HG03095 (cell line): ENCODE data around the gene FANCE.
A peak's percentile ranks its signal among the peaks of the same experiment; 100 is the strongest.

Source experiments
- ATAC-seq: cut with Tn5 transposase; IDR thresholded peaks from one replicate; pipeline ENCODE4 v1.9.1; 2021; ENCODE audit warnings: moderate library complexity; ENCODE audit not compliant: unreplicated experiment

Gene FANCE, protein sequence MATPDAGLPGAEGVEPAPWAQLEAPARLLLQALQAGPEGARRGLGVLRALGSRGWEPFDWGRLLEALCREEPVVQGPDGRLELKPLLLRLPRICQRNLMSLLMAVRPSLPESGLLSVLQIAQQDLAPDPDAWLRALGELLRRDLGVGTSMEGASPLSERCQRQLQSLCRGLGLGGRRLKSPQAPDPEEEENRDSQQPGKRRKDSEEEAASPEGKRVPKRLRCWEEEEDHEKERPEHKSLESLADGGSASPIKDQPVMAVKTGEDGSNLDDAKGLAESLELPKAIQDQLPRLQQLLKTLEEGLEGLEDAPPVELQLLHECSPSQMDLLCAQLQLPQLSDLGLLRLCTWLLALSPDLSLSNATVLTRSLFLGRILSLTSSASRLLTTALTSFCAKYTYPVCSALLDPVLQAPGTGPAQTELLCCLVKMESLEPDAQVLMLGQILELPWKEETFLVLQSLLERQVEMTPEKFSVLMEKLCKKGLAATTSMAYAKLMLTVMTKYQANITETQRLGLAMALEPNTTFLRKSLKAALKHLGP

DNA sequence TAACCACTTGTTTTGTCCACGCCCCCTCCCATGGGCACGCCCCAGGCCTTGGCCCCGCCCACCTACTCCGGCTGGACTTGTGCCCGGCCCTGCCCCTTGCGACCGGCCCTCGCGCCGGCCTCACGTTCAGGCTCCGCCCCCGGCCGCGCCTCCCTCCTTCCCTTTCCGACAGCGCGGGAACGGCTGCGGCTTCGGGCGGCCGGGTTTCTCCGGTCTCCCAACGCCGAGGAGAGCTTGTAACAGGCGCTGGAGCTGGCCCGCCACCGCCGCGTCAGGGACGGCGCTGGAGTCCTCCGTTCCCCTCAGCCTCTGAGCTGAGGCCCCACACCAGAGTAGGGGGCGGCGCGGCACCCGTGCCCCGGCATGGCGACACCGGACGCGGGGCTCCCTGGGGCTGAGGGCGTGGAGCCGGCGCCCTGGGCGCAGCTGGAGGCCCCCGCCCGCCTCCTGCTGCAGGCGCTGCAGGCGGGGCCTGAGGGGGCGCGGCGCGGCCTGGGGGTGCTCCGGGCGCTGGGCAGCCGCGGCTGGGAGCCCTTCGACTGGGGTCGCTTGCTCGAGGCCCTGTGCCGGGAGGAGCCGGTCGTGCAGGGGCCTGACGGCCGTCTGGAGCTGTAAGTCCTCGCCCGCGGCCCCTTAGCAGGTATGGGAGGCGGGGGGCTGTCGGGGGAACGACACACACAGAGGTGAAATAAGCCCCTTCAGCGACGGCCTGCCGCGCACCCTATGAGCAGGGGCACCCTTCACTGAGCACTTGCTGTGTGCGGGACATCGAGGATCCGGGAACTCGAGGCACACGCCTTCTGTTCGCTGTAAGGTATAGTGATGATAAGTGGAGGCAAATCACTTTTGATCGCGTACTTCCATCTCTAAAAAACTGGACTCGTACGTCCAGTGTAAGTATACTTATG is at the start of gene FANCE:
Gene FANCE (plus strand): TSS at position 156 of the 908 bp plus-strand sequence. CDS start 208 bp downstream, at position 364.
- peak; percentile 90 for ATAC-seq

DNA sequence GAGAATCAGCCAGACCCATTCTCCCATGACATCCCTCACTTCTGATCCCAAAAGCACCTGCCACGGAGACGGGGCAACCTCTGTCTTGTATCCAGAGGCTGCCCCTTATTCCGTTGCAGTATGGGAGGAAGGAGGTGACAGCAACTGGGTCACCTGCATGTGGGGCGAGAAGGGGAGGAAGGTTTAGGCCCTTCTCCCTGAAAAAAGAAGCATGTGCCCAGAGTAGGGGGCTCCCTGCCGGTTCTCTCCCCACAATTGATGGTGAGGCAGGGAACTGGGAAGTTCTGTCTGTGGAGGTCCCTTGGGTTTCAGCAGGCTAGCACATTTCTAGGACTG is 49.3 kb upstream of the FANCE start:
- ATAC-seq: no peak

DNA sequence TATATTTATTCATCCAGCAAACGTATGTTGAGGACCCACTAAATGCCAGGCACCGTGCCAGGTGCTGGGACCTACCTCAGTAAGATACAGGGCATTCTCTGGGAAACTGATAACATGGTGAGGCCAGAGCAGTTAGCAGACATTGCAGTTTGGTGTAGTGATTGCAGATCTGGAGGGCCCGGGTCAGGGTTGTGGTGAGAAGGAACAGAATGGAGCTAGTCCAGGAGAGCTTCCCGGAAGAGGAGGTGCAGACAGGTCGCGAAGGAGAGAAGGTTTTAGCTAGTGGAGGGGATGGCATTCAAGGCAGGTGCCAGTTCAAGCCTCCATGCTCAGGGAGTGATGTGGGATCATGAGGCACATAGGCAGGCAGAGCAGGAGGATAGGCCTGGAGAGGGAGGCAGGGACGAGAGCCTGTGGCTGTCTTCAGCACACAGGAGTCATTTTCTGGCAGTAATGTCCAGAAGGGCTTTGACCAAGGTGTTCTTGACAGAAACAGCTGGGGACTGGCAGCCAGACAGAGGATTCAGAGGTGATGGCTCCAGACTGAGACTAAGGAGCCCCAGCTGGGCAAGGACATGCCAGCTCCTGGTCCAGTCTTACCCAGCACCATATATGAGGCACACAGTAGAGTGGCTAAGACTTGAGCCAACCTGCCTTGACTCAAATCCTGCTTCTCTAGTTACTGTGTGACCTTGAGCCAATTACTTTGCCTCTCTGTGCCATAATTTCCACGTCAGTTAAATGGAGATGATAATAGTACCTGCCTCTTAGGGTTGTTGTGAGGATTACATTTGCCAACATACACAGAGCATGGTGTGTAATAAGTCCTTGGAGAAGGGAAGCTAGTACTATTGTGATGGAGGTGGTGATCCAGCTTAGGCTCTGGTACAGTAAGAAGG is 48.3 kb upstream of the FANCE start:
- no peak for ATAC-seq

DNA sequence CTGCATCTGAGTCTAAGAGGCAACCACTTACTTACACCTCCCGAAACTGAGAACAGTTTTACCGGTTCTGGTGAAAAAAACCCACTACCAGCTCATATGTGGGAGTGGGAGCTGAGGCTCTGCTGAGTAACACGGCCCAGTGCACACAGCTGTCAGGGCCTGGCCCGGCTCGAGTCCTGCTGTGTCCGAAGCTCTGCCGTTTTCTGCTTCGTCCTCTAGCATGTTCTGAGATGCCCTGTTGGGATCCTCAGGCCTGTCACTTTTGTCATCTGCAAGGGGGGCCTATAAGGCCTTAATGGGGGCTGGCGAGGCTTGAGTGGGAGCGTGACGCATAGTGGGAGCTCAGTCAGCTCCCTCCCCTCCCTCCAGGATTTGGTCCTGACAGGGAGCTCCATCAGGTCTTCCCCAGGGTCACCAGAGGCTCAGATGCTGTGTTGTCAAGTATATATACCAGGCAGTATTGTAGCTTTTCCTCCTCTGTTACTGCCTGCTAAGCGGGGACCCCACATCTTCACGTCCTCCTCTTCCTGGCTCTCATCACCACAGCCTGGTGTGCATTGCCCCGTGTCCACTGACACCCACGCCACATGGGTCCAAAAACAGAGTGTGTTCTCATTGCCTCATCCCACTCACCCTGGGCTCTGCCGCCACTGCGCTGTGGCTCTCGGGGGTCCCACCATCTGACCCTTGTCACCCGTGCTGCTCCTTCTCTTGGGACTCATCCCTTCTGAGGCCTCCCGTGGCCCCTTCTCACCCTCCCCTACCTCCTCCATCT is 45.2 kb upstream of the FANCE start:
- no peak for ATAC-seq

DNA sequence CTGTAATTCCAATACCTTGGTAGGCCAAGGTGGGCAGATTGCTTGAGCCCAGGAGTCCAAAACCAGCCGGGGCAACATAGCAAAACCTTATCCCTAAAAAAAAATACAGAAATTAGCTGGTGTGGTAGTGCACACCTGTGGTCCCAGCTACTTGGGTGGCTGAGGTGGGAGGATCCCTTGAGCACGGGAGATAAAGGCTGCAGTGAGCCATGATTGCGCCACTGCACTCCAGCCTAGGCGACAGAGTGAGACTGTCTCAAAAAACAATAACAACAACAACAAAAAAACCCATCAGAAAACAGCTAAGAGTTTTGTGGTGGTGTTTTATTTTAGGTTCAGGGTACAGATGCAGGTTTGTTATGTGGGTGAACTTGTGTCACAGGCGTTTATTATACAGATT is 42.9 kb upstream of the FANCE start:
- no peak for ATAC-seq

DNA sequence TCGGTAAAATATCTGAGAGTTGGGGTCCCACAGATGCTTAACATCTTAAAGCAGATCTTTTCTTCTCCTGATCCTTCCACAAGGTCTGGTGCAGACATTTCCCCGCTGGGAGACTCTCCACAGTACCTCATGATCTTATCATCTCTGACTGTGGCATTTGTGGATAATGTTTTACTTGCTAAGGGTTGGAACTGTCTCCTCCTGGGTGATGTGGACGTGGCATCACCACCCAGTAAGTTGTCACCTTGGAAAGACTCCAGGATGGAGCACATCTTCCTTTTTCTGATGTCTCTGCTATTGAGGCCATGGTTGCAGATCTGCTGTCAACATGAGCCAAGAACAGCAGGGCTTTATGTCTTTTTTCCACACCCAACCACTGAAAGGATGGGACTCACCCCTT is 42.0 kb upstream of the FANCE start:
- no peak for ATAC-seq

DNA sequence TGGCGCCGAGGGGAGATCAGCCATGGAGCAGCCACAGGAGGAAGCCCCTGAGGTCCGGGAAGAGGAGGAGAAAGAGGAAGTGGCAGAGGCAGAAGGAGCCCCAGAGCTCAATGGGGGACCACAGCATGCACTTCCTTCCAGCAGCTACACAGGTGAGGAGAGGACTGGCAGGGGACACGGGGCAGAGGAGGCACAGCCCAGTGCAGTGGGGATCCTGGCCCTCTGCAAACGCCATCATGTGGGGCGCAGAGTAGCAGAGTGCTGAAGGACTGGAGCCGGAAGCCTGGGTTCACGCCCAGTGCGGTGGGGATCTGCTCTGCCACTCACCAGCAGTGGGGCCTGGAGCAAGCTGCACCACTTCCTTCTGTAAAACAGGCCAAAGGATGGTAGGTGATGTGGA is 41.1 kb upstream of the FANCE start:
- no peak for ATAC-seq

DNA sequence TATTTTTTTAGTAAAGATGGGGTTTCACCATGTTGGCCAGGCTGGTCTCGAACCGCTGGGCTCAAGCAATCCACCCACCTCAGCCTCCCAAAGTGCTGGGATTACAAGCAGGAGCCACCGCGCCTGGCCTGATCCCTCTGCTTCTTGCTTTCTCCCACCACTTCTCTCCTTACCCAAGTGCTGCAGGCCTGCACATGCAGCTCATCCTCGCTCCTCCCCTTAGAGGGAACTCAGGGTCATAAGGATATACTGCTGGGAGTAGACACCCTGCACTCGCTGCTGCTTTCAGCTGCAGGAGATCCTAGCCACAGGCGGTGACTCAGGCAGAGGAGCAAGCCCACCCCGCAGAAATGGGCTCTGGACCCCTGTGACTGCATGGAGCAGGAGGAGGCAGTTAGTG is 40.0 kb upstream of the FANCE start:
- no peak for ATAC-seq

DNA sequence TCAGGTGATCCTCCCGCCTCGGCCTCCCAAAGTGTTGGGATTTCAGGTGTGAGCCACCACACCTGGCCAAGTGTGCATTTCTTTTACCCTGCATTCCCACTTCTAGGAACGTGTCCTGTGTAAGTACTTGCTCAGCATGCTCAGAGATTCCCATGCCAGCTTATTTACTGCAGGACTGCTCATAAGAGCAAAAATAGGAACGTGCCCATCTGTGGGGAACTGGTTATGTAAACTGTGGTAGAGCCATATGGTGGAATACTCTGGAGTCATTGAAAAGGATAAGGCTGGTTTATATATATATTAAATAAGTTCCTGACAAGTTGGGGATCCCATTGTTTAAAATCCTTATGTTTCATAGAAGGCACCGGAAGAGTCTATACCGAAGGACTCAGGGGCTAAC is 38.2 kb upstream of the FANCE start:
- ATAC-seq: no peak

DNA sequence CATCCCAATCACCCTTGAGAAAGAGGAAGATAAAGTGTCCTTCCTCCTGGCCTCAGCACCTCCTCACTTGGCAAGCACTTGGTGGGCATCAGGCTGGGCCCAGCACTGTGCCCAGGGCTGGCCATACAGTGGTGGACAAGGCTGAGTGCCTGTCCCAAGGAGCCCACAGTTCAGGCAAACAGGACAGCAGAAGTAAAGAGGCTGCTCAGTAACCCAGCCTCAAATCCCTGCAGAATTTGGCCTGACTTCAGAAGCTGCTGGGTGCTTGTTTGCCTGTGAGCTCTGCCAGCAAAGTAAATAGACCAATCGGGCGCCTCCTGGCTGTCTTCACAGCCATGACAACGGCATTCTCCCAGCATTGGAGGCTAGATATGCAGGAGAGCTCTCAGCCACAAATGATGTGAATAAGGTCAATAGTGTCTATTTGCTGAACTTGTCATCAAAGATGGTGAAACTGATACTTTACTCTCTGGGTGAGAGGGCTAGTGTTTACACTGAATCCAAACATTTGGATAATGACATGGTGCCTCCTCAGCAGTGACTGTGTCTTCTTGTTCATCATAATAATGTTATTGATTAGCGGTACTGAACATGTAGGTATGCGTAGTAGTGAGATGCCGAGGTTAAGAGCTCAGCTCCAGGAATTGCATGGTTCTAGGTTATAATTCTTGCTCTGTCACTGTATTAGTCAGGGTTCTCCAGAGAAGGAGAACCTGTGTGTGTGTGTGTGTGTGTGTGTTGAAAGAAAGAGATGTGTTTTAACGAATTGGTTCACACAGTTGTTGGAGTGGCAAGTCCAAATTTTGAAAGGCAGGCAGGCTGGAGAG is 36.9 kb upstream of the FANCE start:
- no peak for ATAC-seq

DNA sequence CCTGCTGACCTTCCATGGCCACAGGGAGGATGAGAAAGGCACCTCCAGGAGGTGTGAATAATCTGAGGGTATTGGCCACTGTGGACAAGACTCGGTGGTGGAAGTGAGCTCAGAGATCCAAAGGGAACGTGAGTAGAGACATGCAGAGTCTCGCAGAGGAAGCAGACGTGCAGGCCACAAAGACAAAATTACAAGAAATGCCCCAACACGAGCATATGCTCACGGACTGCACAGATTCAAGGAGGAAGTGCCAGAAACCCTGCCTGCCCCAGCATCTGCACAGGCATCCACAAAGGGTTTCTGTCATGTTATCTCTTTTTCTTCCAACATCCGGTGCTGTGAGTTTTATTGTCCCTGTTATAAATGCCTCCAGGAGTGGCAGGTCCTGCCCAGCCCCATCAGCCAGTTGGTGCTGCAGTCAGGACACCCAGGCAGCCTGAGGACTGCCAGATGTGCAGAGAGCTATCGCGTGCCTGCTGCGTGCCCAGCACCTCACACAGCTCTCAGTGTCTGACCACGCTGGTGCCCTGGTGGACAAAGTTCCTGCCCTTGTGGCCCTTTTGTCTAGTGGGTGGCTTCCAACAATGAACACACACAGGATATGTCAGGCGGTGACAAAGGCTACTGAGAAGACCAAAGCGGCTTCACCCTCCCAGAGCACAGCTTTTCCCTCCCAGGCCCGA is 34.0 kb upstream of the FANCE start:
- no peak for ATAC-seq

DNA sequence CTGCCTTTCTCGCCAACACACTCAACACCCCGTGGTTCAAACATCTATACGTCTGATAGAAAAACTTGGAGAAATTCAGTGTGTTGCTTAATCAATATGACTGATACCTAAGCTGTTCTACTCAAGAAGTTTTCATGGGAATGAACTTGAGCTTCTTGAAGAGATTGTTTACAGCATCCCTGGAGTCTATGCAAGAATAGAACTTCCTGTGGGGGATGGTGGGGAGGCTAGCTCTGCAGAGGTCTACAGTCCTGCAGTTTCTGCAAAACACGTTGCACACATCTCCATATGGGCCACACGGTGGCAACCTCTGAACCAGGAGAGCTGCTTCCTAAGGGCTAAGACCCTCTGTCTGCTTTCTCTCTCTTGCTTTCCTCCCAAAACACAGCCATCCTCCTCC is 32.7 kb upstream of the FANCE start:
- no peak for ATAC-seq

DNA sequence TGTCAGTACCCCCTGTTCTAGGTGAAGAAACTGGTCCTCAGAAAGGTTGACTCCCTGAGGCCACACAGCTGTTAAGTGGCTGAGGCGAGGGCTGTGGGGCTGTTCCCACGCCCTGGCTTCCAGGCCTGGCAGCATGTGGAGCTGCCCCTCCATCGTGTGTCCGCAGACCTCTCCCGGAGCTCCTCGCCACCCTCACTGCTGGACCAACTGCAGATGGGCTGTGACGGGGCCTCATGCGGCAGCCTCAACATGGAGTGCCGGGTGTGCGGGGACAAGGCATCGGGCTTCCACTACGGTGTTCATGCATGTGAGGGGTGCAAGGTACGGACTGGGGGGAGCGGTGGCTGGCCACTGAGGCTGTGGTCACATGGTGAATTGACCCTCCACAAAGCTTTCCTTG is 32.2 kb upstream of the FANCE start:
- ATAC-seq: no peak

DNA sequence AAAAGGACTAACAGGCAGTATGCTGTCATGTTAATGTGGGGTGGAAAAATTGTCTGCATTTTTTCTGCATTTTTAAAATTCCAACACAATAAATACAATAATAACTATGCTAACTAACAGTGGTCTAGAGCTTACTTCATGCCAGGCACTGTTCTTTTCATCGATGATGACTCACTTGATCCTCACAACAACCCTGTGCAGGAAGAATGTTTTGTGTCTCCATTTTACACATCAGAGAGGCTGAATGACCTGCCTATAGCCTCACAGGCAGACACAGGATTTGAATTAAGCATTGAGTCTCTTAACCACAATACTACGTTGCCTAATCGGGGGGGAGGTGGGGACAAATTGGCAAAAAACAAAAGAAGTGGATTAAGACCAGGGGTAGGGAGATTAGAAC is 26.9 kb upstream of the FANCE start:
- ATAC-seq: no peak

DNA sequence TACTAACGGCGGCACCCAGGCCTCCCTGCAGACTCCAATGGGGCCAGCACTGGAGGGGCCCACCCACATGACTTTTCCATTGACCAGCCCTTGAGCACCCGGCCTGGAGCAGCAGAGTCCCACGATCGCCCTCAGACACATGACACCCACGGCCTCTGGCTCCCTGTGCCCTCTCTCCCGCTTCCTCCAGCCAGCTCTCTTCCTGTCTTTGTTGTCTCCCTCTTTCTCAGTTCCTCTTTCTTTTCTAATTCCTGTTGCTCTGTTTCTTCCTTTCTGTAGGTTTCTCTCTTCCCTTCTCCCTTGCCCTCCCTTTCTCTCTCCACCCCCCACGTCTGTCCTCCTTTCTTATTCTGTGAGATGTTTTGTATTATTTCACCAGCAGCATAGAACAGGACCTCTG is 26.1 kb upstream of the FANCE start:
- ATAC-seq: no peak

DNA sequence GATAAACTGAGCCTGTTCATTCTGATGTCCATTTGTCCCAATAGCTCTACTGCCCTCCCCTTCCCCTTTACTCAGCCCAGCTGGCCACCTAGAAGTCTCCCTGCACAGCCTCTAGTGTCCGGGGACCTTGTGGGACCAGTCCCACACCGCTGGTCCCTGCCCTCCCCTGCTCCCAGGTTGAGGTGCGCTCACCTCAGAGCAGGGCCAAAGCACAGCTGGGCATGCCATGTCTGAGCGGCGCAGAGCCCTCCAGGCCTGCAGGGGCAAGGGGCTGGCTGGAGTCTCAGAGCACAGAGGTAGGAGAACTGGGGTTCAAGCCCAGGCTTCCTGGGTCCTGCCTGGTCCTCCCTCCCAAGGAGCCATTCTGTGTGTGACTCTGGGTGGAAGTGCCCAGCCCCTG is 24.7 kb upstream of the FANCE start:
- ATAC-seq: no peak

DNA sequence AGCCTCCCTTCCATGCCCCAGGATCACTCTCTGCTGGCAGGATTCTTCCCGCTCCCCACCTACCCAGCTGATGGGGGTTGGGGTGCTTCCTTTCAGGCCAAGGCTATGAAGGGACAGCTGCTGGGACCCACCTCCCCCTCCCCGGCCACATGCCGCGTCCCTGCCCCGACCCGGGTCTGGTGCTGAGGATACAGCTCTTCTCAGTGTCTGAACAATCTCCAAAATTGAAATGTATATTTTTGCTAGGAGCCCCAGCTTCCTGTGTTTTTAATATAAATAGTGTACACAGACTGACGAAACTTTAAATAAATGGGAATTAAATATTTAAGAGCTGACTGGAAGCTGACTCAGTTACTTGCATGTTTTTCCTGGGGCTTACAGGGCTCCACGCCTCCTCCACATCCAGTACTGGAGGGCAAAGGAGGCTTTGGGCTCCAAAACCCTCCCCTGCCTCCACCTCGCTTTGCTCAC is 24.3 kb upstream of the FANCE start:
- no peak for ATAC-seq

DNA sequence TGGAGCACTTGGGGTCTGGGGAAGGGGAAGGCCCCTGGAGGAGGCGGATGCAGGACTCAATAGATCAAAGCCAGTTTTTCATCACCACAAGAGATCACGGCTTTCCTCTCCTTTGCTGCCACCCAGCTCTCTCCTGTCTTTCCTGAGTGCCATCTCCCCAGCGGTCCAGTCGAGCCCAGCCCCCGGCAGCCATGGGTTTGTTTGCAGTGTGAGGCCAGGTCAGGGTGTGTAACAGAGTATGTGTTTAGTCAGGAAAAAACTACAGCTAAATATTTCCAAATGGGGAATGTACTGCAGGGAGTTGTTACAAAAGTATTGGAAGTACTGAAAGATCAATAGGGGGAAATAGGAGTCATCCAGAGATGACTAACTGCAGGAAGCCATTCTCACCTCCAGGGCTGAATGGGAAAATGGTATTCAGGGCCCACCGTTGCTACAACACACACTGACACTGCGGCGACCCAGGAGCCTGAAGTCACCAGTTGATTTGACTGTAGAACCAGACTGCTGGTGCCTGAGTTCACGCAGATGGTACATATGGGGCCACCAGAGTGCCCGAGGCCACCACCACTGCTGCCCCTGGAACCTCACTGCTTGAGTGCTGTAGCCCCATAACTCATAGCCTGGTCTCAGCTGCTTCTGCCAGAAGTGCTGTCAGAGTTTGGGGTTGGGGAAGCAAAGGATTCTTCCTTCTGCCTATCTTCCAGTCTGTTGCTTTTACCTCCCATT is 23.6 kb upstream of the FANCE start:
- ATAC-seq: no peak
